Mucosa of descending colon (tissue), 3 donors: ENCODE results near the gene POLR1A. TPM values are rescaled to one million over a fixed set of nuclear protein-coding genes. Genes with fewer than 3 reads are reported as not detected.

ENCODE experiments used
- ATAC-seq: fragments of 200-7000 bp; cut with Tn5 transposase; one replicate; pipeline ENCODE4 v1.9.1; 2020; ENCODE audit warnings: mild to moderate bottlenecking, moderate library complexity
- DNase-seq, 3 donors: peaks; one replicate each; pipeline ENCODE4 v3.0.0-alpha.2; 2020
- H3K36me3 ChIP-seq: fragments of 200-600 bp; one replicate; pipeline ENCODE4 v1.8.0; 2021; ENCODE audit warnings: low read depth, mild to moderate bottlenecking
- H3K4me1 ChIP-seq: fragments of 200-600 bp; one replicate; pipeline ENCODE4 v1.8.0; 2021; ENCODE audit warnings: low read depth, mild to moderate bottlenecking
- H3K4me3 ChIP-seq: fragments of 200-600 bp; one replicate; pipeline ENCODE4 v1.8.0; 2021; ENCODE audit warnings: mild to moderate bottlenecking
- H3K9me3 ChIP-seq: fragments of 200-600 bp; one replicate; pipeline ENCODE4 v1.8.0; 2021; ENCODE audit warnings: mild to moderate bottlenecking
- intact Hi-C, 2 donors: fragments of 100-400 bp; cut with DNase I in 1 of 2; cut with micrococcal nuclease in 1 of 2; formaldehyde crosslinking; loops; one replicate each; pipeline versions ENCODE4 v1.11.0 to v1.11.1; 2022; cut with DNase I, micrococcal nuclease
- total RNA-seq, 3 donors: library from RNA; stranded (reverse); fragmentation: NEBNext Ultra II Directional in 2 of 3; extraction: Animal tissue kit (Norgen Biotek cat#: 25700) in 2 of 3; gene quantifications; one replicate each; pipeline versions ENCODE4 v1.2.1 to v1.2.4, GENCODE V29; 2021 to 2023
- TF ChIP-seq, protein P1 (sequence below): fragments of 200-600 bp; IDR thresholded peaks from one replicate; pipeline ENCODE4 v1.8.0; 2022; ENCODE audit warnings: antibody characterized with exemption, mild to moderate bottlenecking
- donor health status: DM: no; HTN: no; CAD: no; lungs with moderate emphysema.
- donor health status: DM: no; HTN: no; CAD: no.
- donor health status: DM: no; HTN: yes; CAD: no.

POLR1A gene
- total RNA-seq, 3 donors from 2014 or later: 22.8 to 29.3 (median 24.3) TPM

DNA sequence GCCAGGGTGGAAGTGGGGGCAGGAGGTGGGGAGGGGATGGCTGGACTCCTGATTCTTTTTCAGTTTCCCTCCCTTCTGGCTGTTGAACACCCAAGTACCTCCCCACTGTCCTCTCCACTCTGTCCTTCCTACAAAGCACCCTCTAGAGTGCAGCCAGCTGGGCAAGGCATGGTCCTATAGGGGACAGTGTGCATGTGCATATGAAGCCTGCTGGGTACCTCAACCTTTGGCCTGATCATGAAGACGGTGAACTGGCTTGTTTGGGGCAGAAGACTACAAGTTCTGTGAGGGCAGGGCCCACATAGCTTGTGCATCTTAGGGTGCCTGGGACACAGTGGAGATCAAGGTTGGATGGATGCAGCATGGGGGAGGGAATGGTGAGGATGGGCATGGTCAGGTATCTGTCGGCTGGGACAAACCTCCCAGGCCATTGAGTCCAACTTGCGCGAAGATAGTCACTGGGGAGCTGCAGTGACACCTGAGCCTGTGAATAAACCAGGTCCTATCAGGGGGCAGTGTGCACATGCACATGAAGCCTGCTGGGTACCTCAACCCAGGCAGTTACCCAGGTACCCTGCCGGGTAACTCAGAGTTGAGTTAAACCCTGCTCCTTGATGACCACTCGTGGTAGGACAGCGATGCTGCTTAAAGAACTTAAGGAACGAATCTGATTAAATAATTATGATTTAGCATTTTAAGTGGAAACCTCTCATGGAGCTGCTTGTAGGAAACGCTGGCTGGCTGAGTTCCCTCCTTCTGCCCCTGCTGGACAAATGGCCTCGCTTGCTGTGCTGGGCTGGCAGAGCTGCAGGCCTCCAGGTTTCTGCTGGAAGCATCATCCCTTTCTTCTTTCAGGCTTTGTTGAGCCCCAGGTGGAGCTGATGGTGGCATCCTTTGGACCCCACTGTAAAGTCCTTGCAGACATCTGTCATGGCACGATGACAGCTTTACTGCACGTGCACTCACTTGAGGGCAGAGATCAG lies 84.0 kb downstream of the POLR1A start:
- peaks cover 5% of the 10 kb centered on the region for H3K4me1 ChIP-seq
- no peak overlapping the region for H3K4me3 ChIP-seq
- no peak for ATAC-seq
- intact Hi-C loops: no loop called here
- H3K36me3 ChIP-seq: no peaks in the 10 kb centered on the region
- no peak for DNase-seq
- TF ChIP-seq, protein P1, sequence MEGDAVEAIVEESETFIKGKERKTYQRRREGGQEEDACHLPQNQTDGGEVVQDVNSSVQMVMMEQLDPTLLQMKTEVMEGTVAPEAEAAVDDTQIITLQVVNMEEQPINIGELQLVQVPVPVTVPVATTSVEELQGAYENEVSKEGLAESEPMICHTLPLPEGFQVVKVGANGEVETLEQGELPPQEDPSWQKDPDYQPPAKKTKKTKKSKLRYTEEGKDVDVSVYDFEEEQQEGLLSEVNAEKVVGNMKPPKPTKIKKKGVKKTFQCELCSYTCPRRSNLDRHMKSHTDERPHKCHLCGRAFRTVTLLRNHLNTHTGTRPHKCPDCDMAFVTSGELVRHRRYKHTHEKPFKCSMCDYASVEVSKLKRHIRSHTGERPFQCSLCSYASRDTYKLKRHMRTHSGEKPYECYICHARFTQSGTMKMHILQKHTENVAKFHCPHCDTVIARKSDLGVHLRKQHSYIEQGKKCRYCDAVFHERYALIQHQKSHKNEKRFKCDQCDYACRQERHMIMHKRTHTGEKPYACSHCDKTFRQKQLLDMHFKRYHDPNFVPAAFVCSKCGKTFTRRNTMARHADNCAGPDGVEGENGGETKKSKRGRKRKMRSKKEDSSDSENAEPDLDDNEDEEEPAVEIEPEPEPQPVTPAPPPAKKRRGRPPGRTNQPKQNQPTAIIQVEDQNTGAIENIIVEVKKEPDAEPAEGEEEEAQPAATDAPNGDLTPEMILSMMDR: no peak
- no peaks in the 10 kb centered on the region for H3K9me3 ChIP-seq

DNA sequence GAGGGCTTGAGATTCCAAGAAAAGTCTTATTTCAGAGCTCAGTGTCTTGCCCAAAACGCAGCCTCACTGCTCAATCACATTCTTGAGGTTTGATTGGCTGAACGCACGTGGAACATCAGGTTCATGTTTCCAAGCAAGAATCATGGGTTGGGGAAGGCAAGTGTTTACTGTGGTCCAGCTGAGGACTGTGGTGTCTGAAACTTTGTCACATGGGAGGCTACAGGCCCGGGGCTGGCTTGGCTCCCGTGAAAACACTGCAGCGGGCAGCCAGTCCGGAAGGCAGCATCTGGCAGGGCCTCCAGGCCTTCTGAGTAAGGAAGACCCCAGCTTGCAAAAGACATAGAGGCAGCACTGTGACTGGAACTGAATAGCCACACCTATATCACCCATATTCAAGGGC lies 84.7 kb downstream of the POLR1A start:
- H3K9me3 ChIP-seq: no peaks in the 10 kb centered on the region
- no peak overlapping the region for H3K4me3 ChIP-seq
- H3K4me1 ChIP-seq: peaks cover 5% of the 10 kb centered on the region
- intact Hi-C loops: no loop called here
- TF ChIP-seq, protein P1: no peak
- ATAC-seq (no peak), DNase-seq (peak in 1 of 3 donors; percentile 30)
- no peaks in the 10 kb centered on the region for H3K36me3 ChIP-seq

DNA sequence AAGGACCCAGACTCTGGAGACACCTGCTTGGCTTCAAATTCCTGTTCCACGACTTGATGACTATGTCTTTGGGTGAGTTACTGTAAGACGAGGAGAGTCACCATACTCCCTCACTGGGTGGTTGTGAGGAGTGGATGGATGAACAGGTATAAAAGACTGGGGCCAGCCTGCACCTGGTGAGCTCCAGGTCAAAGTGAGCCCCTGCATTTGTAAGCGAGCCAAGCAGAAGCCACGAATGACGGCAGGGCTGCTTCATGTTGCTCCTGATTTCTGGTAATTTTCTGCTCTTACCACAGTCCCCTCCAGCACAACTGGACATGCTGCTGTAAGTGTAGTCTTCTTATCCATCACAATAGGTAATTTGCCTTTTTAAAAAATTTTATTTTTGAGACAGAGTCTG lies 86.6 kb downstream of the POLR1A start:
- ATAC-seq (no peak), DNase-seq (no peak)
- H3K4me3 ChIP-seq: no peak overlapping the region
- TF ChIP-seq, protein P1: no peak
- H3K4me1 ChIP-seq: peaks cover 5% of the 10 kb centered on the region
- H3K9me3 ChIP-seq: peaks cover 7% of the 10 kb centered on the region
- intact Hi-C loops: no loop called here
- H3K36me3 ChIP-seq: no peaks in the 10 kb centered on the region

DNA sequence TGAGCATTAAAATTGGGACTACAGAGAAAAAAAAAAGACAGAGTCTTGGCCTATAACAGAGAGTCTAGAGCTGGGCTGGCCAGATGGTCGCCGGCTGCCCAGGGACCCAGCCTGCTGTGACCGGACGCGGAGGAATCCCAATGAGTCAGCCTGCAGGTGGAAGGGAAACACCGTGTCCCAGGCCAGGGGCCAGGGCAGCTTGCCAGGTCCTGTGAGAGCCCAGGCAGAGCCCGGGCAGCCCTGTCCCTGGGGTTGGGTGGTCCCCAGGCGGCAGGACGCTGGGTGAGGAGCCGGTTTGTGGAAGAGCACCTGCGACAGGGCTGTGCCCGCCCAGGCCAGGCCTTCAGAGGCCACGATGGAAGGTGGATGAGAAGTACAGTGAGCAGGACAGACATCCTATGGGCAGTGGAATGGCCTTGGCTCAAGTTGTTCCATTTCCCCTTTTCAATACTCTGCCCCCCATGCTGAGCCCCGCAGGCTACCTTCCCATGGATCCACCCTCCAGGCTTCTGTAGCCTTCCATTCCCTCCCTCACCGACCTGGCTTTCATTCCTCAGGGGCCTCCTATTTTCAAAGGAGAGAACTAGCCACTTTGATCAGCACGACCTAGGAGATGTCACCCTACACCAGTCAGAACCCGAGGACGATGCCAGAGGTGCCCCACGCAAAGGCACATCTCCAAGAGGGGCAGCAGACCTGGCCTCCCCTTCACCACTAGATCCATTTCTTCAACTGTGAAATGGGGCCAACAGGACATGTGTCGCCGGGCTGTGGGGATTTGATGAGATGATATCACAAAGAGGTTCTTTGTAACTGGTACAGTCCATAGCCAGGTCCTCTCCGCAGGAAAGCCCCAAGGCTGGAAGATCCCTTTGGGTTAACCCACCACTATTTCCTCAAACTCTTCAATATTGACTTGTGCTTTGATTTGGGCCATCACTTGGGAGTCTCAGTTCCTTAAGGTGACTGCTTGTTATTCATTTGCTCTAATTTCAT lies 87.5 kb downstream of the POLR1A start:
- DNase-seq (no peak), ATAC-seq (peak; percentile 27)

DNA sequence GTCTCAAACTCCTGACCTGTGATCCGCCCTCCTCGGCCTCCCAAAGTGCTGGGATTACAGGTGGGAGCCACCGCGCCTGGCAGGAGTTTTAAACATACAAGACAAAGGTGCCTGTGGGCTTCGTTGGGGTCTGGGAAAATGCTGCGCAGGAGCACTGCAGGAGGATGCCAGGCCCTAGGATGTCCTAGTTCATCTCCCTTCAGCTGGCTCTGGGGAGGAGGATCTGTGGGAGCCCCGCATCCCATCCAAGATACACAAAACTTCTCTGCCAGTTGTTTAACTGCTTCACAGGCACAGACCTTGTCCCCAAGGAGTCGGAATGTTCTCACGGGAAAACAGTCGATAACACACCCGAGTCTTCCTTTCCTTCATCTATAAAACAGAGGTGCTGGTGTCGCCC lies 89.1 kb downstream of the POLR1A start:
- intact Hi-C loops: no loop called here
- Histone ChIP-seq H3K4me3 (no peak overlapping the region), H3K36me3 (no peaks in the 10 kb centered on the region), H3K4me1 (peaks cover 10% of the 10 kb centered on the region), H3K9me3 (peaks cover 8% of the 10 kb centered on the region)
- TF ChIP-seq, protein P1: no peak
- ATAC-seq (no peak), DNase-seq (no peak)

More for the DNA sequence above, 87.5 kb downstream of the POLR1A start:
- no peak overlapping the region for H3K4me3 ChIP-seq
- H3K36me3 ChIP-seq: no peaks in the 10 kb centered on the region
- peaks cover 5% of the 10 kb centered on the region for H3K4me1 ChIP-seq
- intact Hi-C loops: no loop called here
- peaks cover 8% of the 10 kb centered on the region for H3K9me3 ChIP-seq
- TF ChIP-seq, protein P1: no peak
